ENCODE data around the gene TLDC2.

GRCh38 chr20:36917943-36918342, 42.0 kb downstream of the TLDC2 start:
- TF ChIP-seq PRDM15 (CRISPR knock-in tag; IDR thresholded peaks at IDR 0.05) (no peak), ZBTB21 (CRISPR knock-in tag; IDR thresholded peaks at IDR 0.05; ENCODE audit: borderline replicate concordance) (no peak)

Measured in WTC11 (cell line).